ENCODE measurements around the gene RANBP9. TPM values are rescaled to one million over a fixed set of nuclear protein-coding genes. Genes with fewer than 3 reads are reported as not detected.
A peak's percentile ranks its signal among the peaks of the same experiment; 100 is the strongest.

RANBP9 gene
- total and polyA plus RNA-seq, 2 of the 13 experiments (the other 11 are each of a cell fraction or from before 2014, with no cell fraction given), result 26.6 to 30.6 TPM

- TF ChIP-seq ZNF552 (CRISPR knock-in tag; IDR thresholded peaks at IDR 0.05; ENCODE audit: borderline replicate concordance) (no peak), ZNF891 (CRISPR knock-in tag; IDR thresholded peaks at IDR 0.05) (peak; percentile 77; the same call in 1 of the 2 replicates), CSRNP1 (CRISPR knock-in tag; IDR thresholded peaks at IDR 0.05) (peak; percentile 49; the same call in 1 of the 2 replicates), ZNF138 (CRISPR knock-in tag; IDR thresholded peaks at IDR 0.05; ENCODE audit: low read depth) (peak; percentile 41; the same call in 1 of the 2 replicates), TBL1XR1 (IDR thresholded peaks at IDR 0.05; ENCODE audit: borderline replicate concordance, low read length, partially characterized antibody) (peak; percentile 21), DRAP1 (CRISPR knock-in tag; IDR thresholded peaks at IDR 0.05) (peak; percentile 37; the same call in 1 of the 2 replicates), ZSCAN21 (CRISPR knock-in tag; IDR thresholded peaks at IDR 0.05; ENCODE audit: borderline replicate concordance) (peak; percentile 43; the same call in 1 of the 2 replicates), ZIK1 (CRISPR knock-in tag; IDR thresholded peaks at IDR 0.05; ENCODE audit: borderline replicate concordance, low read depth) (no peak), ARID2 (CRISPR knock-in tag; IDR thresholded peaks at IDR 0.05; ENCODE audit: borderline replicate concordance) (peak; percentile 92), IKZF5 (CRISPR knock-in tag; IDR thresholded peaks at IDR 0.05) (no peak), ARNT2 (CRISPR knock-in tag; IDR thresholded peaks at IDR 0.05; ENCODE audit: low read depth) (peak; percentile 39; the same call in 1 of the 2 replicates), MED1 (CRISPR knock-in tag; IDR thresholded peaks at IDR 0.05) (peak; percentile 45; the same call in 1 of the 2 replicates), ZSCAN22 (CRISPR knock-in tag; IDR thresholded peaks at IDR 0.05) (no peak), SNAPC5 (CRISPR knock-in tag; IDR thresholded peaks at IDR 0.05; ENCODE audit: borderline replicate concordance) (no peak; the same call in 1 of the 2 replicates), ZNF350 (CRISPR knock-in tag; IDR thresholded peaks at IDR 0.05; ENCODE audit: borderline replicate concordance, low read depth) (peak; percentile 38; the same call in 1 of the 2 replicates), SRSF9 (IDR thresholded peaks at IDR 0.05; ENCODE audit: borderline replicate concordance, insufficient read depth, low read depth, low read length, poor library complexity, severe bottlenecking) (no peak)
- TF ChIP-seq, protein P1, sequence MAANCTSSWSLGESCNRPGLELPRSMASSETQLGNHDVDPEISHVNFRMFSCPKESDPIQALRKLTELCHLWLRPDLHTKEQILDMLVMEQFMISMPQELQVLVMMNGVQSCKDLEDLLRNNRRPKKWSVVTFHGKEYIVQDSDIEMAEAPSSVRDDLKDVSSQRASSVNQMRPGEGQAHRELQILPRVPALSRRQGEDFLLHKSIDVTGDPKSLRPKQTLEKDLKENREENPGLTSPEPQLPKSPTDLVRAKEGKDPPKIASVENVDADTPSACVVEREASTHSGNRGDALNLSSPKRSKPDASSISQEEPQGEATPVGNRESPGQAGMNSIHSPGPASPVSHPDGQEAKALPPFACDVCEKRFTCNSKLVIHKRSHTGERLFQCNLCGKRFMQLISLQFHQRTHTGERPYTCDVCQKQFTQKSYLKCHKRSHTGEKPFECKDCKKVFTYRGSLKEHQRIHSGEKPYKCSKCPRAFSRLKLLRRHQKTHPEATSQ (CRISPR knock-in tag; IDR thresholded peaks at IDR 0.05; ENCODE audit: borderline replicate concordance), result no peak
- TF ChIP-seq, protein P2, sequence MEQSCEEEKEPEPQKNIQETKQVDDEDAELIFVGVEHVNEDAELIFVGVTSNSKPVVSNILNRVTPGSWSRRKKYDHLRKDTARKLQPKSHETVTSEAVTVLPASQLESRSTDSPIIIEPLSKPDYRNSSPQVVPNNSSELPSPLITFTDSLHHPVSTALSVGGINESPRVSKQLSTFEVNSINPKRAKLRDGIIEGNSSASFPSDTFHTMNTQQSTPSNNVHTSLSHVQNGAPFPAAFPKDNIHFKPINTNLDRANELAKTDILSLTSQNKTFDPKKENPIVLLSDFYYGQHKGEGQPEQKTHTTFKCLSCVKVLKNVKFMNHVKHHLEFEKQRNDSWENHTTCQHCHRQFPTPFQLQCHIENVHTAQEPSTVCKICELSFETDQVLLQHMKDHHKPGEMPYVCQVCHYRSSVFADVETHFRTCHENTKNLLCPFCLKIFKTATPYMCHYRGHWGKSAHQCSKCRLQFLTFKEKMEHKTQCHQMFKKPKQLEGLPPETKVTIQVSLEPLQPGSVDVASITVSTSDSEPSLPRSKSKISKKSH (CRISPR knock-in tag; IDR thresholded peaks at IDR 0.05; ENCODE audit: borderline replicate concordance), result peak; percentile 63; the same call in 1 of the 2 replicates
Observed at GRCh38 chr6:13710552-13711323, 897 bp downstream of the RANBP9 start (continued).
